Liver (tissue), 9 donors: ENCODE data around the gene COL26A1. TPM values are rescaled to one million over a fixed set of nuclear protein-coding genes. Genes with fewer than 3 reads are reported as not detected.

Source experiments
- DNase-seq: peaks from one replicate; pipeline ENCODE4 v3.0.0-alpha.2; 2017; ENCODE audit warnings: low spot score
- H3K27ac ChIP-seq, 2 donors: one replicate each; pipeline ENCODE4 v1.7.0; 2013; ENCODE audit warnings: inconsistent platforms in 2 of 2, low read length in 2 of 2, control low read depth in 1 of 2, low read depth in 1 of 2, mild to moderate bottlenecking in 1 of 2
- H3K27me3 ChIP-seq, 4 donors: one replicate each; pipeline versions ENCODE4 v1.6.1 to v1.7.0; 2013; ENCODE audit warnings: low read length in 3 of 4, inconsistent platforms in 1 of 4, mild to moderate bottlenecking in 1 of 4, moderate library complexity in 1 of 4; ENCODE audit not compliant: control insufficient read depth in 4 of 4, insufficient read depth in 4 of 4
- H3K36me3 ChIP-seq, 4 donors: one replicate each; pipeline versions ENCODE4 v1.6.1 to v1.7.0; 2013; ENCODE audit warnings: low read length in 3 of 4, mild to moderate bottlenecking in 3 of 4, low read depth in 1 of 4, moderate library complexity in 1 of 4; ENCODE audit not compliant: control insufficient read depth in 4 of 4, insufficient read depth in 3 of 4
- H3K4me1 ChIP-seq, 4 donors: one replicate each; pipeline versions ENCODE4 v1.6.1 to v1.7.0; 2013; ENCODE audit warnings: low read length in 3 of 4, mild to moderate bottlenecking in 3 of 4, moderate library complexity in 1 of 4; ENCODE audit not compliant: control insufficient read depth in 4 of 4, insufficient read depth in 4 of 4
- H3K4me3 ChIP-seq, 3 donors: one replicate each; pipeline versions ENCODE4 v1.6.1 to v1.7.0; 2013; ENCODE audit warnings: low read length in 3 of 3, control low read depth in 1 of 3, low read depth in 1 of 3, mild to moderate bottlenecking in 1 of 3
- H3K9ac ChIP-seq, 2 donors: one replicate each; pipeline ENCODE4 v1.7.0; 2013; ENCODE audit warnings: low read length in 2 of 2, mild to moderate bottlenecking in 2 of 2, moderate library complexity in 2 of 2, control low read depth in 1 of 2, low read depth in 1 of 2
- H3K9me3 ChIP-seq, 4 donors: one replicate each; pipeline versions ENCODE4 v1.6.1 to v1.7.0; 2013; ENCODE audit warnings: low read length in 3 of 4; ENCODE audit not compliant: control insufficient read depth in 4 of 4
- ATF3 ChIP-seq: IDR thresholded peaks from 2 replicates; pipeline ENCODE4 v1.6.1; 2016; ENCODE audit warnings: antibody characterized with exemption
- CTCF ChIP-seq: fragments of 150-350 bp; IDR thresholded peaks from 2 replicates; pipeline ENCODE4 v1.5.1; 2017; ENCODE audit warnings: improper control_type of control experiment, low read depth, low read length; ENCODE audit not compliant: missing input control
- EGR1 ChIP-seq, 2 donors: IDR thresholded peaks; 2 replicates each; pipeline ENCODE4 v1.6.1; 2016 to 2018; ENCODE audit warnings: antibody characterized with exemption in 2 of 2, low read depth in 2 of 2
- FOXA1 ChIP-seq: IDR thresholded peaks from 2 replicates; pipeline ENCODE4 v1.6.1; 2016; ENCODE audit warnings: antibody characterized with exemption
- FOXA2 ChIP-seq: IDR thresholded peaks from 2 replicates; pipeline ENCODE4 v1.6.1; 2016; ENCODE audit warnings: antibody characterized with exemption
- GABPA ChIP-seq, 2 donors: IDR thresholded peaks in 1 of 2; conservative IDR thresholded peaks in 1 of 2; 2 replicates each; pipeline ENCODE4 v1.6.1; 2016; ENCODE audit warnings: antibody characterized with exemption in 2 of 2, mild to moderate bottlenecking in 1 of 2, moderate library complexity in 1 of 2
- HNF4A ChIP-seq, 2 donors: conservative IDR thresholded peaks; 2 replicates each; pipeline ENCODE4 v1.6.1; 2016; ENCODE audit warnings: antibody characterized with exemption in 2 of 2, mild to moderate bottlenecking in 2 of 2
- HNF4G ChIP-seq: IDR thresholded peaks from 2 replicates; pipeline ENCODE4 v1.6.1; 2016; ENCODE audit warnings: antibody characterized with exemption
- JUND ChIP-seq, 2 donors: IDR thresholded peaks; 2 replicates each; pipeline ENCODE4 v1.6.1; 2016; ENCODE audit warnings: antibody characterized with exemption in 2 of 2
- MAX ChIP-seq: IDR thresholded peaks from 2 replicates; pipeline ENCODE4 v1.6.1; 2016; ENCODE audit warnings: antibody characterized with exemption
- NR2F2 ChIP-seq: IDR thresholded peaks from 2 replicates; pipeline ENCODE4 v1.6.1; 2016; ENCODE audit warnings: antibody characterized with exemption
- RAD21 ChIP-seq, 2 donors: IDR thresholded peaks; 2 replicates each; pipeline ENCODE4 v1.6.1; 2016; ENCODE audit warnings: antibody characterized with exemption in 2 of 2, mild to moderate bottlenecking in 2 of 2
- REST ChIP-seq: IDR thresholded peaks from 2 replicates; pipeline ENCODE4 v1.6.1; 2016; ENCODE audit warnings: antibody characterized with exemption, mild to moderate bottlenecking
- RXRA ChIP-seq, 2 donors: IDR thresholded peaks; 2 replicates each; pipeline ENCODE4 v1.6.1; 2017 to 2018; ENCODE audit warnings: antibody characterized with exemption in 2 of 2, mild to moderate bottlenecking in 1 of 2
- SP1 ChIP-seq: IDR thresholded peaks from 2 replicates; pipeline ENCODE4 v1.6.1; 2018; ENCODE audit warnings: antibody characterized with exemption, mild to moderate bottlenecking
- TAF1 ChIP-seq: conservative IDR thresholded peaks from 2 replicates; pipeline ENCODE4 v1.6.1; 2016; ENCODE audit warnings: antibody characterized with exemption, mild to moderate bottlenecking
- YY1 ChIP-seq: IDR thresholded peaks from 2 replicates; pipeline ENCODE4 v1.6.1; 2016; ENCODE audit warnings: antibody characterized with exemption, mild to moderate bottlenecking
- ZBTB33 ChIP-seq: IDR thresholded peaks from 2 replicates; pipeline ENCODE4 v1.6.1; 2016; ENCODE audit warnings: antibody characterized with exemption
- whole genome bisulfite sequencing: extraction: QIAGEN DNeasy Blood & Tissue Kit; methylation state at CpG from one replicate; pipeline ENCODE4 v1.1.7; 2013; 5-methylcytosine and 5-hydroxymethylcytosine counted together
- polyA plus RNA-seq, 2 donors: library from polyadenylated mRNA; stranded (reverse) in 1 of 2; unstranded in 1 of 2; fragments of 200-250 nt in 1 of 2; fragments of >200 nt in 1 of 2; fragmentation: Nextera tagmentation in 1 of 2; extraction: Ambion mirVana in 1 of 2; gene quantifications; one replicate each; pipeline versions ENCODE4 v1.2.1 to v1.2.3, GENCODE V29; 2013 to 2015
- total RNA-seq, 2 donors: library from RNA; depleted of rRNA; stranded (reverse); fragments of >200 nt; gene quantifications; one replicate each; pipeline ENCODE4 v1.2.3, GENCODE V29; 2014
- donor health status: healthy.
- donor health status: healthy.
- donor health status: healthy.
- donor health status: healthy.
- donor health status: healthy.

Gene COL26A1
- total and polyA plus RNA-seq, 4 donors = 0.76 to 1.8 (median 0.96) TPM

- peaks cover 4 to 12% (median 7%) of the 10 kb centered on the region in 4 donors for H3K4me1 ChIP-seq
- H3K36me3 ChIP-seq = no peaks in the 10 kb centered on the region
- no peak for DNase-seq
- H3K27ac ChIP-seq = no peak overlapping the region
- 51% methylated on average over 13 of the region's 13 CpGs for WGBS
- TF ChIP-seq SP1 (no peak), GABPA (IDR thresholded peaks at IDR 0.05 in 1 of 2, conservative IDR thresholded peaks at IDR 0.05 in 1 of 2) (no peak), RXRA (IDR thresholded peaks at IDR 0.05) (no peak), EGR1 (IDR thresholded peaks at IDR 0.05; ENCODE audit: low read depth in 2 of 2) (no peak), TAF1 (no peak), YY1 (no peak), ZBTB33 (no peak), JUND (IDR thresholded peaks at IDR 0.05) (no peak), ATF3 (no peak), HNF4G (no peak)
- no peak overlapping the region for H3K9ac ChIP-seq
- H3K27me3 ChIP-seq = no peaks in the 10 kb centered on the region
- no peak overlapping the region for H3K4me3 ChIP-seq
- no peaks in the 10 kb centered on the region for H3K9me3 ChIP-seq
Measured at GRCh38 chr7:101527844-101528667, 165.4 kb downstream of the COL26A1 start.

- no peak overlapping the region for H3K27ac ChIP-seq
- 91% methylated on average over 4 of the region's 4 CpGs for WGBS
- no peaks in the 10 kb centered on the region for H3K27me3 ChIP-seq
- H3K4me1 ChIP-seq = peaks cover 4 to 12% (median 7%) of the 10 kb centered on the region in 4 donors
- H3K9me3 ChIP-seq = no peaks in the 10 kb centered on the region
- no peak for DNase-seq
- no peaks in the 10 kb centered on the region for H3K36me3 ChIP-seq
- no peak overlapping the region for H3K9ac ChIP-seq
- H3K4me3 ChIP-seq = no peak overlapping the region
- TF ChIP-seq EGR1 (IDR thresholded peaks at IDR 0.05; ENCODE audit: low read depth in 2 of 2) = no peak
- TF ChIP-seq NR2F2 = no peak
- TF ChIP-seq ATF3 = no peak
- TF ChIP-seq TAF1 = no peak
- TF ChIP-seq JUND (IDR thresholded peaks at IDR 0.05) = no peak
- no peak for TF ChIP-seq GABPA (IDR thresholded peaks at IDR 0.05 in 1 of 2, conservative IDR thresholded peaks at IDR 0.05 in 1 of 2)
- TF ChIP-seq RXRA (IDR thresholded peaks at IDR 0.05) = no peak
- no peak for TF ChIP-seq FOXA2
- TF ChIP-seq CTCF = no peak
- TF ChIP-seq REST = no peak
- TF ChIP-seq FOXA1 = no peak
- no peak for TF ChIP-seq MAX
- TF ChIP-seq SP1 = no peak
- TF ChIP-seq RAD21 (IDR thresholded peaks at IDR 0.05) = no peak
- TF ChIP-seq YY1 = no peak
- no peak for TF ChIP-seq HNF4A (conservative IDR thresholded peaks at IDR 0.05)
- no peak for TF ChIP-seq HNF4G
- no peak for TF ChIP-seq ZBTB33
Measured at GRCh38 chr7:101529560-101529959, 166.9 kb downstream of the COL26A1 start.
